RWPE2 (cell line): ENCODE results near the gene CCDC137.

ENCODE experiments used
- ATAC-seq: fragments of 200-7000 bp; cut with Tn5 transposase; 3 replicates; pipeline ENCODE4 v1.9.1; 2021; ENCODE audit warnings: low read depth
- DNase-seq: peaks from one replicate; pipeline ENCODE4 v3.0.0-alpha.2; 2020; ENCODE audit warnings: low spot score
- H3K27ac ChIP-seq: fragments of 450-650 bp; 2 replicates; pipeline ENCODE4 v1.5.1; 2017; ENCODE audit warnings: mild to moderate bottlenecking; ENCODE audit not compliant: poor library complexity, severe bottlenecking
- H3K27me3 ChIP-seq: fragments of 250-450 bp; sonication (Bioruptor Pico); 2 replicates; pipeline ENCODE4 v1.5.1; 2021; ENCODE audit warnings: mild to moderate bottlenecking, moderate library complexity; ENCODE audit not compliant: insufficient read depth, poor library complexity, severe bottlenecking
- H3K36me3 ChIP-seq: fragments of 250-450 bp; sonication (Bioruptor Pico); 2 replicates; pipeline ENCODE4 v1.5.1; 2020; ENCODE audit warnings: low read depth, mild to moderate bottlenecking, moderate library complexity
- H3K4me1 ChIP-seq: fragments of 250-450 bp; sonication (Bioruptor Pico); 2 replicates; pipeline ENCODE4 v1.5.1; 2021; ENCODE audit warnings: mild to moderate bottlenecking, moderate library complexity; ENCODE audit not compliant: insufficient read depth, poor library complexity, severe bottlenecking
- H3K4me3 ChIP-seq: fragments of 250-450 bp; sonication (Bioruptor Pico); 2 replicates; pipeline ENCODE4 v1.5.1; 2021; ENCODE audit warnings: mild to moderate bottlenecking, moderate library complexity; ENCODE audit not compliant: severe bottlenecking
- H3K9me3 ChIP-seq: fragments of 250-450 bp; sonication (Bioruptor Pico); 2 replicates; pipeline ENCODE4 v1.5.1; 2021; ENCODE audit warnings: mild to moderate bottlenecking, moderate library complexity; ENCODE audit not compliant: severe bottlenecking
- CTCF ChIP-seq: fragments of 450-650 bp; IDR thresholded peaks from one replicate; pipeline ENCODE4 v1.5.1; 2017; ENCODE audit warnings: mild to moderate bottlenecking, moderate library complexity; ENCODE audit not compliant: poor library complexity, severe bottlenecking

The CCDC137 gene

GRCh38 chr17:81715107-81715871 lies 48.8 kb downstream of the CCDC137 start:
- Histone ChIP-seq H3K4me3 (no peak overlapping the region), H3K27me3 (no peaks in the 10 kb centered on the region), H3K27ac (no peak overlapping the region), H3K9me3 (no peaks in the 10 kb centered on the region), H3K36me3 (peaks cover 29% of the 10 kb centered on the region), H3K4me1 (peaks cover 13% of the 10 kb centered on the region)
- no peak for TF ChIP-seq CTCF
- DNase-seq (peak; percentile 68), ATAC-seq (no peak)

GRCh38 chr17:81715872-81716673 lies 49.5 kb downstream of the CCDC137 start:
- peaks cover 29% of the 10 kb centered on the region for H3K36me3 ChIP-seq
- no peak for ATAC-seq

GRCh38 chr17:81716674-81716996 lies 50.1 kb downstream of the CCDC137 start:
- no peak overlapping the region for H3K4me3 ChIP-seq
- ATAC-seq (no peak), DNase-seq (no peak)
- peaks cover 29% of the 10 kb centered on the region for H3K36me3 ChIP-seq
- peaks cover 9% of the 10 kb centered on the region for H3K4me1 ChIP-seq
- no peak for TF ChIP-seq CTCF
- no peaks in the 10 kb centered on the region for H3K9me3 ChIP-seq
- H3K27ac ChIP-seq = no peak overlapping the region
- no peaks in the 10 kb centered on the region for H3K27me3 ChIP-seq

More at GRCh38 chr17:81715872-81716673, 49.5 kb downstream of the CCDC137 start:
- no peaks in the 10 kb centered on the region for H3K27me3 ChIP-seq
- no peak overlapping the region for H3K4me3 ChIP-seq
- H3K9me3 ChIP-seq = no peaks in the 10 kb centered on the region
- no peak overlapping the region for H3K27ac ChIP-seq
- DNase-seq = peak; percentile 72
- TF ChIP-seq CTCF = no peak
- peaks cover 12% of the 10 kb centered on the region for H3K4me1 ChIP-seq

GRCh38 chr17:81717049-81717765 lies 50.7 kb downstream of the CCDC137 start:
- no peak for TF ChIP-seq CTCF
- no peaks in the 10 kb centered on the region for H3K27me3 ChIP-seq
- H3K4me1 ChIP-seq = peaks cover 13% of the 10 kb centered on the region
- H3K9me3 ChIP-seq = no peaks in the 10 kb centered on the region
- peak; percentile 63 for DNase-seq
- peaks cover 29% of the 10 kb centered on the region for H3K36me3 ChIP-seq
- H3K4me3 ChIP-seq = no peak overlapping the region
- no peak for ATAC-seq
- no peak overlapping the region for H3K27ac ChIP-seq
